Measurements from ENCODE around the gene FAM174C. TPM values are rescaled to one million over a fixed set of nuclear protein-coding genes. Genes with fewer than 3 reads are reported as not detected.

The FAM174C gene
- polyA plus RNA-seq, 1 donor, result 16.2 TPM

DNA sequence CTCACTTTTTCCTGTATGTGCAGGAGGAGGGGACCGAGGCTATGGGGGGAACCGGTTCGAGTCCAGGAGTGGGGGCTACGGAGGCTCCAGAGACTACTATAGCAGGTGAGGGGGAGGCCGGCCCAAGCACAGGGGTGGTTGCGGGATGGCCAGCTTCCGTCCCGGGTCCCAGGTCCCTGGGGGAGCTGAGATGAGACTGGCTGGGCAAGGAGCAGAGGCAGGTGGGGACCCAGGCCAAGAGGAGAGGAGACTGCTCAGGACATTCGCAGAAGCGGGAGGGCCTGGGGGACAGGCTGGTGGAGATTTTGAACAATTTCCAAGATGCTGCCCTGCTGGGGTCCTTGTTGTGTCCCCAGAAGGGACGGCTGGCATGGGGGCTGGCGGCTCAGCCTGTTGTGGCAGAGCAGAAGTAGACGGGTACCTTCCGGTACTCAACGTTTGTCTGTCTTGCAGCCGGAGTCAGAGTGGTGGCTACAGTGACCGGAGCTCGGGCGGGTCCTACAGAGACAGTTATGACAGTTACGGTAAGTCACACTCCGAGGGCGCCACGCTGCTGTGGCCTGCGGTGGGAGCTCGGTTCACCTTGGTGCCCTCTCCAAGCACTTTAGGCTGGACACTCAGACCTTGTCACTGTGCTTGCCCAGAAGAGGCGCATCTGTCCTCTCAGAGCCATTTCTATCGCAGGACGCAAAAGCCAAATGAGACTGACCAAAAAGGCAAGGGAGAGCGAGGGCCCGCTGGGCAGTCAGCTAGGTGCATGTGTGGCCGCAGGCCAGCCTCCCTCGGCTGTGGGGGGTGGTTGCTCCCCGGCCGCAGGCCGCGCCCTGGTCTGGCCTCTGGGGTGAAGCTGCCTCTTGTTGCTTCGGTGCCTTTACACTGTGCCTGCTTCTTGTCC, 3.6 kb upstream of the FAM174C start:
- no peak for DNase-seq

DNA sequence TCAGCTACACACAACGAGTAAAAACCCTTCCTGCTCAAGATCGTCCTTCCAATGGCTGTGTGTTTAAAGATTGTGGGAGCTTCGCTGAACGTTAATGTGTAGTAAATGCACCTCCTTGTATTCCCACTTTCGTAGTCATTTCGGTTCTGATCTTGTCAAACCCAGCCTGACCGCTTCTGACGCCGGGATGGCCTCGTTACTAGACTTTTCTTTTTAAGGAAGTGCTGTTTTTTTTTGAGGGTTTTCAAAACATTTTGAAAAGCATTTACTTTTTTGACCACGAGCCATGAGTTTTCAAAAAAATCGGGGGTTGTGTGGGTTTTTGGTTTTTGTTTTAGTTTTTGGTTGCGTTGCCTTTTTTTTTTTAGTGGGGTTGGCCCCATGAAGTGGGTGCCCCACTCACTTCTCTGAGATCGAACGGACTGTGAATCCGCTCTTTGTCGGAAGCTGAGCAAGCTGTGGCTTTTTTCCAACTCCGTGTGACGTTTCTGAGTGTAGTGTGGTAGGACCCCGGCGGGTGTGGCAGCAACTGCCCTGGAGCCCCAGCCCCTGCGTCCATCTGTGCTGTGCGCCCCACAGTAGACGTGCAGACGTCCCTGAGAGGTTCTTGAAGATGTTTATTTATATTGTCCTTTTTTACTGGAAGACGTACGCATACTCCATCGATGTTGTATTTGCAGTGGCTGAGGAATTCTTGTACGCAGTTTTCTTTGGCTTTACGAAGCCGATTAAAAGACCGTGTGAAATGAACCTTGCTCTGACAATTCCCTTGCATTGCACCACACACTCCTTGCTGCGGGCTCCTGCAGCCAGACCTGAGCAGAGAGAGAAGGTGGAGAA, 2.7 kb upstream of the FAM174C start:
- DNase-seq, result no peak

DNA sequence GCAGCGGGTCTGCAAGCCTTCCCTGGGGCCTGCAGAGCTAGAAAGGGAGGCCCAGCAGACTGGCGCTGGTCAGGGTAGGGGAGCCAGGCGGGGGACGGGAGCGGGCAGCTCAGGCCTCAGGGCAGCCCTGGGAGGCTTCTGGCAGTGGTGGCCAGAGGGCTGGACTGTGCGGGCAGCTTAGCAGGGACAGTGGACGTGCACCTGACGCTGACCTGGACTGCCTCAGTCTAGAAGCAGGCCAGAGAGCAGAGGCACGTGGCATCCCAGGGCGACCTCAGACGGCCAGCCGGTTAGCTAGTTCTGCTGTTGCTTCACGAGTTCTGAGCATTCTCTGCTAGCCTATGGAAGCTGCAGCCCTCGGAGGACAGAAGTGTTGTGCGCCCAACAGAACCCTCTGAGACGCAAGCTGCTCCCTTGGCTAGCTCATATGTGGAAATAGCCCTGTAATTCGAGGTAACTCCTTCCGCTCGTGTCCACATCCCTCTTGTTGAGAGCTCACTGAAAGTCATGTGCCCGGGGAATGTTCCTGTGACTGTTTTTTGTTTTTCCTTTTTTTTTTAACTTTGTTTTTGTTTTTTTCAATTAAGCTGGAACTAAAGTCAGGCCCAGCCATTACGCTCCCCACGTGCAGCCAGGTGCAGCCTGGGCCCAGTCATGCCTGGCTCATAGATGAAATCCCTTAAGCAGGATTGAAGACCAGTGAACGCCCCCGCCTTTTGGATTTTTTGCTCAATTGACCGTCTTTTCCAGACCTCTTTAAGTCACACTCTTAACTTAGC, 1.9 kb upstream of the FAM174C start:
- no peak for DNase-seq

DNA sequence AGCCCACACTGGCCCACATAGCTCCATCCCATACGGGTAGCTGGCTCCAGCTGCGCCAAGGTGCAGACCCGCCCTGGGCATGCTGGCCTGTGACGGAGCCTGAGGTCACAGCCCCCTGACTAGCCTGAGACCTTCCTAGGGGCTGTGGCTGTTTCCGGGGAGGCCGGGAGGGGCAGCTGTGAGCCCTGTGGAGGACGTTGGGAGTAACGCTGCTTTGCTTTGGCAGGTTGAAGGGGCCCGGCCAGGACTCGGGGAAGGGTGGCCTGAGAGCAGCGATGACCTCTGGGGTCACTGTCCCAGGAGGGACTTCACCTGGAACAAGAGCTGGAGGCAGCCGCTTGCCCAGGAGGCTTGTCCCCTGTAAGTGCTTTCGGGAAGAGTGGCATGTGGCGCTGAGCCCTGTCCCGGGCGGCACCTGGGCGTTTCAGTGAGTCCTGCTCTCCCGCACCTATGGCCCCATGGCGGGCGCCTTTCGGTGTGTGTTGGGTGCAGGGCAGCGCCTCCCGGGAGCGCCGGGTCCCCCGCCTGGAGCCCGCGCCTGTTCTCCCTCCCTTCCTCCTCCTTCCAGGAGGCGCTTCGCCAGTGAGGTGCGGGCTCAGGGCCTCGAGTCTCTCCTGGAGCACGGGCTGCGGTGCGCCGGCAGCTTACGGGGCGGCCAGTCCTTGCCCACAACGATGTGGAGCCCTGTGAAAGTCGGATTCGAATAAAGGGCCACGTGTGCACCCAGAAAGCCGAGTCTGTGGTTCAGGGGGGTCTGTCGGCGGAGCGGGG, 1.1 kb upstream of the FAM174C start:
- DNase-seq, result no peak

- no peak for DNase-seq
These were observed 474 bp upstream of the FAM174C start for GRCh38 chr19:1274852-1275259.

GRCh38 chr19:1275976-1276627, 772 bp downstream of the FAM174C start:
- no peak for DNase-seq

DNA sequence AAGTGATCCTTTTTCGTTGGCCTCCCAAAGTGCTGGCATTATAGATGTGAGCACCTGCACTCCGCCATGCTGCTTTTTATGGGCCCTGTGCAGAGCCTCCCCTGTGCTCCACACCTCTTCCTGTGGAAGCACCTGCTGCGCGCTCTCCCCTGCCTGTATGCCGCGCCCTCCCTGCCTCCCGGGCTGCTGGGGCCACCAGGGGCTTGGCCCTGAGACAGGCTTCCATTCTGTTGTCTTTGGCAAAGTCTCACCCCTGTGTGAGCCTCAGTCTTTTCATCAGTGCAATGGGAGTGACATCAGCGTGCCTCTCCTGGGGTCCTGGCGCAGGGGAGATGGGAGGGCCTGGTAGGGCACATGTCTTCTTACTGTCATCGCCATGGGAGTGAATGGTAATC, 1.3 kb downstream of the FAM174C start:
- DNase-seq, result no peak

- no peak for DNase-seq
These were observed 1.7 kb downstream of the FAM174C start for GRCh38 chr19:1277061-1277460.

GRCh38 chr19:1278074-1278473, 2.7 kb downstream of the FAM174C start:
- DNase-seq, result no peak

DNA sequence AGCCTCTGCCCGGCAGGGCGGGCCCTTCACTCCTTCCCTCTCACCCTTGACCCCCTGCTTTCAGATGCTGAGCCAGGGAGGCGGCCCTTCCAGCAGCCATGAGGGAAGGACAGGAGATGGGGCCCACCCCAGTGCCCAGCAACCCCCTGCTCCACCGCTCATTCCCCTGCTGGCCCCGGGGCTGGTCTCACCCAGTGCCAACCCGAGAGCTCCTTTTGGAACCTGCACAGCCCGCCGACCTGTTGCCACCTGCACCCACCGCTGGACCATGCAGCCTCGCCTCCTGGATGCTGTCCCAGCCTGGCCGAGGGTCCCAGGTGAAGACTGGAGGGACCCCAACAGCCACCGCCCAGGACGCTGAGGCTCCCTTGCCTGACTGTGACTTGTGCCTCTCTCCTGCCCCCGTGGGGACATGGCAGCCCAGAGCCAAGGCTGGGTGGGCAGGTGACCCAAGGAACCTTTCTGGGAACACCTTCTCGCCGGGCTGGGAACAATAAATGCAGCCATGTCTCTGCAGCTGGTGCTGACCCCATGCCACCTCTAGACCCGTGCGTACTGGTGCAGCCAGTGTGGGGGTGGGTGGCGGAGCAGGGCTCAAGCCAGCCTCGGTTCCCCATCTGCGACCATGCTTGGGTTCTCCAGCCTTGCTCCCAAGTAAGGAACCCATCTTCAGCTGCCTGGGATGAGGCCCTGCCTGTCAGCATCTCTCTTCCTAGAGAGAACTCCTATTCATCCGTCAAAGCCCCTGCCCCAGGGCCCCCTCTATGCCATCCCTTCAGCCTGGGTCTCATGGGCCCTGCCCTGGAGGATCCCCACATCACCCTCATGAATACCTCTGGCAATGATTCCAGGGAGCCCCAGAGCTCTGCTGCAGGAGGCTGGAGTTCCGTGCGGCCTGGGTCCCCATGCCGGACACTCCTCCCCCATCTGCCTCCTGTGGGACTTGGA, 3.7 kb downstream of the FAM174C start:
- DNase-seq, result no peak

GRCh38 chr19:1279782-1280341, 4.5 kb downstream of the FAM174C start:
- DNase-seq, result peak; percentile 79

GRCh38 chr19:1280636-1281568, 5.6 kb downstream of the FAM174C start:
- DNase-seq, result no peak

DNA sequence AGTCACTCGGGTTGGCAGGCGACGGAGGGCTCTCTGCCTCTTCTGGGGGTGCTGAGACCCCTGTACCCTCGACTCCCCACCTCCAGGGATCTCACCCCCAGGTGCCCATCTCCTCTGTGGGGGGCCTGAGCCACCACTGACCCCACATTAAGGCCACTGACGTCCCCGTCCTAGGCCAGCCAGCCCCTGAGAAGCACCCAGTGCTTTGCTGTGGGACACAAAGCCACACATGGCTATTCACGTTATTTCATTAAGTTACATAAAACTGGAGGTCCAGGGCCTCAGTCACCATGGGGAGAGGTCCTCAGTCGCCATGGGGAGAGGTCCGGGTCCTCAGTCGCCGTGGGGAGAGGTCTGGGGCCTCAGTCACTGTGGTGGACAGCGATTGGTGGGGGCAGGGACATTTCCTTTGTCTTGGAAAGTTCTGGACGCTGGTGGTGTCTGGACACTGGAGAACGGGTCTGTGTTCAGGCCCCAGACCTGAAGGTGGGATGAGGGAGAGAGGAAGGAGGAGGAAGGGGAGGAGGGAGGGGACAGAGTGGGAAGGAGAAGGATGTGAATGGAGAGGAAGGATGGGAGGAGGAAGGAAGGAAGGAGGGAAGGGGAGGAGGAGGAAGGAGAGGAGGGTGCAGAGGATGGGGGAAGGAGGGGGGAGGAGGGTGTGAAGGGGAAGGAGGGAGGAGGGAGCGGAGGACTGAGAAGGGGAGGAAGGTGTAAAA, 6.4 kb downstream of the FAM174C start:
- DNase-seq, result no peak

GRCh38 chr19:1282588-1283206, 7.4 kb downstream of the FAM174C start:
- no peak for DNase-seq

GRCh38 chr19:1283207-1283916, 8.0 kb downstream of the FAM174C start:
- DNase-seq, result no peak

DNA sequence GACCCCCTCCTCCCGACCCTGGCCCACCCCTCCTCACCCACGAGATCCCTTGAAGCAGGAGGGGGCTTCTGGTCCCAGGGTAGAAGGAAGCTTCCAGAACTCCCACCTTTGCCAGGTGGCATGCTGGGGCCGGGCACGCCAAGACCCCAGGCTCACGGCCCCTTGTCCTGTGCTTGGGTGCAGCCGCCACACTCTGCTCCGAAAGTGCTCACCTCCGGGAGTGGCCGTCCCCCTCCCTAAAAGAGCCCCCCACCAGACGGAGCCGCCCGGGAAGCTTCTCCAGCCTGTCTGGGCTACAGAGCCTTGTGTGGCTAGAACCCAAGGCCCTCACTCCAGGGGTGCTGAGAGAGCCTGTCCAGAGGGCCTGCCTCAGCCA, 8.6 kb downstream of the FAM174C start:
- DNase-seq, result no peak
